Stimulated activated CD4-positive, alpha-beta T cell treated with anti-CD3 and anti-CD28 coated beads, Interleukin-15, amount 100 ng/mL, for 1 hour (primary cell): ENCODE results near the gene AADACL4.
"Not testable (repeated sequence)": the region's sequence is repeated elsewhere in the genome, so short reads cannot be mapped to it uniquely, and the experiment has no call there.

ENCODE experiments used
- DNase-seq, 2 donors: peaks; one replicate each; pipeline ENCODE4 v3.0.0-alpha.2; 2020; ENCODE audit warnings: low read depth in 1 of 2, low spot score in 1 of 2

The AADACL4 gene

DNA sequence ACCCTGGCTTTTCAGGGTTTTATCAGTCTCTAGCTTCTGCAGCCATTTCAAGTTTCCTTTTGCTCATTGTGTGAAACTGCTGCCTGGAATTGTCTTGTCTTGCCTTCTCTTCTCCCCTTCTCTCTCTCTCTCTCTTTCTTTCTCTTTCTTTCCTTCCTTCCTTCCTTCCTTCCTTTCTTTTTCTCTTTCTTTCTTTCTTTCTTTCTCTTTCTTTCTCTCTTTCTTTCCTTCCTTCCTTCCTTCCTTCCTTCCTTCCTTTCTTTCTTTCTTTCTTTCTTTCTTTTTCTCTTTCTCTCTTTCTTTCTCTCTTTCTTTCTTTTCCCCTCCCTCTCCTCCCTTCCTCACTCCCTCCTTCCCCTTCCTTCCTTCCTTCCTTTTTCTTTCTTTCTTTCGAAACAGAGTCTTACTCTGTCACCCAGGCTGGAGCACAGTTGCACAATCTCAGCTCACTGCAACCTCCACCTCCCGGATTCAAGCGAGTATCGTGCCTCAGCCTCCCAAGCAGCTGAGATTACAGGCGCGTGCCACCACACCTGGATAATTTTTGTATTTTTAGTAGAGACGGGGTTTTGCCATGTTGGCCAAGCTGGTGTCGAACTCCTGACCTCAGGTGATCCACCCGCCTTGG lies 14.1 kb downstream of the AADACL4 start:
- DNase-seq: not testable (repeated sequence)

DNA sequence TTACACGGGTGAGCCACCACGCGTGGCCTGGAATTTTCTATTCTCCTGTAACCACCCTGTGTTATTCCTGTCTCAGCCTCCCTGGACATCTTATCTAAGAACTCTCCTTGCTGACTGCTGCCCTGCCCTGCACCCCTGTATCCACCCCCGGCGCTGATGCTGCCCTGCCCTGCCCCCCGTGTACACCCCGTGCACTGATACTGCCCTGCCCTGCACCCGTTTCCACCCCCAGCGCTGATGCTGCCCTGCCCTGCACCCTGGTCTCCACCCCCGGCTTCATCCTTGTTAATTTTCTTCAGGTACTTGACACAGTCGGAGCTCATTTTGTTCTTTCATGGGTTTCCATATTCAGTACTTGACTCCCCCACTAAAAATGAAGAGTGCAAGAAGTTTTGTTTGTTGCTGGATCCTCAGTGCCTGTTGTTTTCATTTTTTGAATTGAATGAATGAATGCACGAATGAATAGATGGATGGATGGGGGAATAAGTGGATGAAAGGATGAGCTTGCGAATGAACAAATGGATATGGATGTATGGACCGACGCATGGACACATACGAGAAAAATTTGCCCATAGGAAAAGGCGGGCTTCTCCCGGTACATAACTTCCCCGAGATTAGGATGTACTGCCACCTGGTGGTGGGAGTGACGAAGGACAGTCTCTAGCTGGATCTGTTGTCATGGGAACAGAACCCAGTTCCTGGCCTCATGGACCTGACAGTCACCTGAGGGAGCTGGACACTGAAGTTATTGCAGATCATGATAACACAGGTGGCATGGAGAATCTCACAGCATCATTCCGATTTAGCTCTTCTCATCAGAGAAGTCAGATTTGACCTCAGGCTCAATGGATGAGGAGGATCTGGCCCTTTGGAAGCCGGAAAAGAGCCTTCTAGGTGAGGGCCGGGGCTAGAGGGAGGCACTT lies 14.9 kb downstream of the AADACL4 start:
- DNase-seq: peak; percentile 39 to 42

DNA sequence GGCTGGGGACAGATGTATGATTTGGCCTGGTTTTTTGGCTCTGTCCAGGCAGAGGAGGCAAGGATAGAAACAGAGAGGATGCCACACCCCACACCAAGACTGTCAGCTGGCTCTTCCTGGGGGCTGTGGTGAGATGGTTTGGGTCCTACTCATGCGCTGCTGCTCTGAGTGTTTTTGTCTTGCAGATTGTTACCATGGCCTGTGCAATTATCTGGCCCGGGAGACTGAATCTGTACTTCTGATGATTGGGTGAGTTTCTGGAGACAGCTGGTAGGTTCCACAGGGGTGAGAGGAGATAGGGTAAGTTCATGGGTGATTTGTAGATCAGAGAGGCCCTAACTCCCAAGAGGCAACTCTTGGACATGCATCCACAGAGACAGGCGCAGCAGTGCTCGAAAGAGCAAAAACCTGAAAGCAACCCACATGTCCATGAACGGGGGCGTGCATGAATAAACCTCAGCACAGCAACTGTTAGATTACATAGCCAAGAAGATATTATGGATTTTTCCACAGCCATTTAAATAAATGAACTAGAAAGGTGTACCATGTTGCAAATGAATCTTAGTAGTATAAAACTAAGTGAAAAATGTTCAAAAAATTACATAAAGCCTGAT lies 17.8 kb downstream of the AADACL4 start:
- no peak for DNase-seq

DNA sequence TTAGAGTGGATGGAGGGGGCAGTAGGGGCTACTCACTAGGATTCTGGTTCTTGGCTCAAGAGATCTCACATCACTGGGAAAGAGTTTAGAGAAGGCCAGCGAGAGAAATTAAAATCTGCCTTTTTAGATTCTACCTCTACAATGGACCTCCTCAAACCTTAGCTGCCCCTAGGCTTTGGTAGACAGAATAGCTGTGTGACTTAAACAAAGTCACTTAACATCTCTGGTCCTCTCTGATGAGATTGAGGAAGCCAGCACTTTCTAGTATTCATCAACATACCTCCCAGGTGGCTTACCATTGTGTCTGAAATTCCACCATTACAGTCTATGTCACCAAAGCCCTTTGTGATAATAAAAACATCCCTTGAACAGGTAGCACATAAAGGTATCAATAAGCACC lies 18.7 kb downstream of the AADACL4 start:
- DNase-seq: no peak

DNA sequence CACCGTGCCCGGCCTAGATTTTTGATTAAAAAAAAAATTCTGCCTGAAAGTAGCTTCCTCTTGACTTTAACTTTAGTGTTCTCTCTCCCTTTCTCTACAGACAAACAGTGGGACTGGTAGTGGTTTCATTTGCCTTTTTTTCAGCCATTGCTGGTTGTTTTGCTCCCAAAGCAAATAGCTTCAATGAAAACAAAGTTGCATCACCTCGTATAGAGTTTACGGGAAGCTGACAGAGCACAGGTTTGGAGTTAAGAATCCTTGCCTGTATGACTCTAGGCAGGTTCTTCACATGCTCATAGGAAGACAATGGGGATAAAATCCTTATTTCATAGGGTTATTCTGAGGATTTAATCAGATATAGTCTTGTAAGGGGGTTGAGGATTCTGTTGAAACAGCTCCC lies 21.6 kb downstream of the AADACL4 start:
- no peak for DNase-seq

DNA sequence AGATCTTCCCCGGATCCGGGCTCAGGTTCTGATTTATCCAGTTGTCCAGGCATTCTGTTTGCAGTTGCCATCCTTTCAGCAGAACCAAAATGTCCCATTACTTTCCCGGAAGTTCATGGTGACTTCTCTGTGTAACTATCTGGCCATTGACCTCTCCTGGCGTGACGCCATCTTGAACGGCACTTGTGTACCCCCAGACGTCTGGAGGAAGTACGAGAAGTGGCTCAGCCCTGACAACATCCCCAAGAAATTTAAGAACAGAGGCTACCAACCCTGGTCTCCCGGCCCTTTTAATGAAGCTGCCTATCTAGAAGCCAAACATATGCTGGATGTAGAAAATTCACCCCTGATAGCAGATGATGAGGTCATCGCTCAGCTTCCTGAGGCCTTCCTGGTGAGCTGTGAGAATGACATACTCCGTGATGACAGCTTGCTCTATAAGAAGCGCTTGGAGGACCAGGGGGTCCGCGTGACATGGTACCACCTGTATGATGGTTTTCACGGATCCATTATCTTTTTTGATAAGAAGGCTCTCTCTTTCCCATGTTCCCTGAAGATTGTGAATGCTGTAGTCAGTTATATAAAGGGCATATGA lies 22.4 kb downstream of the AADACL4 start:
- no peak for DNase-seq

DNA sequence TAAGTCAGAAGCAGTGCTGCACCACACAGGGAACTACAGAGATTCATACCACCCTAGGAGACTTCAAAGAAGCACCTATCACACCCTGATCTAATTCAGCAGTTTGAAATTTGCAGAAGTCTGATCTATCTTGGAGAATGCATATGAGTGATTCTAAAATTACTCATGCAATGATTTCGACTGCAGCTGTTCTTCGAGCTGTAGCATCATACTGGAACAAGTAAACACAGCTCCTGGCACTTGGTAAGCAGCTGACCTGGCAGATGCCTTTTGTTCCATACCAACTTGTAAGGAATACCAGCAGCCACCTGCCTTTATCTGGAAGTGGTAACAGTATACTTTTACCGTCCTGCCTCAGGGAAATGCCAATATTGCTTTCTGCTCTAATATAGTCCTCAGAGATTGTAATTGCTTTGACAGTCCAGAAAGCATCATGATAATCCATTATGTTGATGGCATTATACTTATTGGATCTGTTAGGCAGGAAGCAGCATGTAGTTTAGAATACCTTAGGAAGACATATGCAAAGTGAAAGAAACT lies 25.7 kb downstream of the AADACL4 start:
- no peak for DNase-seq

DNA sequence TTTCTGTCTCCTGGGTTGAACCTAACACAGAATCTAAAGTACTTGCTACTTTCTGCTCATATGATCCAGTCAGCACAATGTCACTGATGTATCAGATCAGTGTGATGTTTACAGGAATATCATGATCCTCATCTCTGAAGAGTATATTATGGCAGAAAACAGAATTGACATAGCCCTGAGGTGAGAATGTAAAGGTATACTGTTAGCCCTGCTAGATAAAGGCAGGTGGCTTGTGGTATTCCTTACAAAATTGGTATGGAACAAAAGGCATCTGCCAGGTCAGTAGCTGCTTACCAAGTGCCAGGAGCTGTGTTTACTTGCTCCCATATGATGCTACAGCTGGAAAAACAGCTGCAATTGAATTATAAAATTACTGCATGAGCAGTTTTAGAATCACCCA lies 30.5 kb downstream of the AADACL4 start:
- no peak for DNase-seq

DNA sequence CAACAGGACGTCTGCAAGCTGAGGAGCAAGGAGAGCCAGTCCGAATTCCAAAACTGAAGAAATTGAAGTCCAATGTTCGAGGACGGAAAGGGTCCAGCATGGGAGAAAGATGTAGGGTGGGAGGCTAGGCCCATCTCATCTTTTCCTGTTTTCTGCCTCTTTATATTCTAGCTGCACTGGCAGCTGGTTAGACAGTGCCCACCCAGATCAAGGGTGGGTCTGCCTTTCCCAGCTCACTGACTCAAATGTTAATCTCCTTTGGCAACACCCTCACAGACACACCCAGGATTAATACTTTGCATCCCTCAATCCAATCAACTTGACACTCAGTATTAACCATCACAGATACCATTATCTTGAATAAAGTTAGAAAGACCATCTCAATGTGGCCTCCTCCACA lies 32.2 kb downstream of the AADACL4 start:
- DNase-seq: not testable (repeated sequence)

DNA sequence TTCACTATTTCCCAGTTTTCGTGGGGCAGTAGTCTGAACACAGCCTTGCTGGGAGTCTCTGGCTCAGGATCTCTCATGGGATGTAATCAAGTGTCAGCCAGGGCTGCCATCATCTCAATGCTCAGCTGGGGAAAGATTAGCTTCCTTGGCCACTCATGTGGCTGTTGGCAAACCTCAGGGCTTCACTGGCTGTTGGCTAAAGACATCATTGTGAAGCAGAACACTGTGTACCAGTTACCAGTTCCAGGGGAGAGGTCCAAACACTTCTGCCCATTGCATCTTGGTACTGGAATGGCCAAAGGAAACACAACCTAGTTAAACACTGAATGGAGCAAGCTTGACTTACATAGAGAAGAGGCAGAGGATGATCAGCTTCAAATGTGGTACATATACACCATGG lies 33.7 kb downstream of the AADACL4 start:
- no peak for DNase-seq

DNA sequence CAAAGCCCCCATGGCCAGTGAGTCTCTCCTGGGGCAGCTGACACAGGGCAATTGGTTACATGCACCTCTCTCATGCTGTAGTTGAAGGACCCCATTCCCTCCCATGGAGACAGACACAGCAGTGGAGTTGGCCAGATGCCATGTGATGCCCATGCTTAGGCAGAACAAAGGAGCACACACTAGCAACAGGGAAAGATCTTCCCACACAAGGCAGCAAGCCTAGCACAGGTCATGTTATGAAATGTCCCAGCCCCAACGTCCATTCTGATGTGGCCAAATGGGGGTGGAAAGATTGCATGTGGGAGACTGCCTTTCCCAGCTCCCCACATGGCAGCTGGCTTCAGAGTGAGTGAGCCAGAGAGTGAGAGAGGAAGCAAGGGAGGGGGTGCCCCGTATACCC lies 34.5 kb downstream of the AADACL4 start:
- DNase-seq: no peak

DNA sequence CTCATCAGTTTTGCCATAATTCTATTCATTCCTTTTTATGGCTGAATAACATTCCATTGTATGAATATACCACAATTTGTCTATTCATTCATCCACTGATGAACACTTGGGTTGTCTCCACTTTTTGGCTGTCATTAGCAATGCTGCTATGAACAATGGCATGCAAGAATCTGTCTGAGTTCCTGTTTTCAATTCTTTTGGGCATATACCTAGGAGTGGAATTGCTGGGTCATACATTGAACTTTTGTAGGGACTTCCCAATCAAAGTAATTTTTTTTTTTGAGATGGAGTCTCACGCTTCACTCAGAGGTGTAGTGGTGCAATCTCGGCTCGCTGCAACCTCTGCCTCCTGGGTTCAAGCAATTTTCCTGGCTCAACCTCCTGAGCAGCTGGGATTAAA lies 34.9 kb downstream of the AADACL4 start:
- no peak for DNase-seq

DNA sequence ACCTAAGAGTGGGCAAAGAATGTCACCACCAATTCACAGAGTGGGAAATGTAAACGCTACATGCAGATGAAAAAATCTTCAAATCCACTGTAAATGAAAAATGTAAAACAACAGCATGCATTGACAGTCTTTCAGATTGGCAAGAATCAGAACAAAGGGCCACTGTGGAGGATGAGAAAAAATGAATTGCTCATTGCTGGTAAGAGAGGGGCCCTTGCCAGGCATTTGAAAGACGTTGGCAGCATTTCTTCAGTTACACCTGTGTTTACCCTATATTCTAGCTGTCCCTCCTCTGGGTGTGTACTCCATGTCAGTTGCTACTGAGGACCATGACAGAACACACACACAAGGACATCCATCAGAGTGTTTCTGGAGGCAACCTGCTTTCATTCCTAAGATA lies 46.3 kb downstream of the AADACL4 start:
- DNase-seq: no peak

DNA sequence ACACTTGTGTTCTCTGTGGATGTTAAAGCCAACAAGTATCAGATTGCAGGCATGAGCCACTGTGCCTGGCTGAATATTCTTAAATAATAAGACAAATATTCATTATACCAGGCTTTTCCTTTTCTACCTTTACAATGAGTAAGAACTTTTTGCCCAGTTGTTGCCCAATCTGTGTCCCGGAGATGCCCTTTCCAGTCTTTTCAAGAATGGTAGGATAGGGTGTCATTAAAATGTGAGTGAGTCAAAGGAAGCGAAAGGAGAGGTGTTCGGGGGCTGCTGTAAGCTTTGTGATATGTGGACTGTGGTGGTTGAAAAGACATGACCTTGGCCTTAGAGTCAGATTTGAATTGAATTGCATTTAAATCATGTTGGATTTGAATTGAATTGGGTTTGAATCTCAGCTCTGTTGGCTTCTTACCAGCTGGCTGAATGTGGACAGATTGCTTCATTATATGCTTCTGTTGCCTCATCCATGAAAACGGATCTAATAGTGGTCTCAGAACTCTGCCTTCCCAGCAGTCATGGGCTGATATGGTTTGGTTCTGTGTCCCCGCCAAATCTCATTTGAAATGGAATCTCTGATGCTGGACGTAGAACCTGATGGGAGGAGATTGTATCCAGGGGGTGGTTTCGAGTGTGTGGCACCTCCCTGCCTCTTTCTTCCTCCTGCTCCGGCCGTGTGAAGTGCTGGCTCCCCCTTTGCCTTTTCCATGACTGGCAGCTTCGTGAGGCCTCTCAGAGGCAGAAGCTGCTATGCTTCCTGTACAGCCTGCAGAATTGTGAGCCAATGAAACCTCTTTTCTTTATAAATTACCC lies 49.3 kb downstream of the AADACL4 start:
- no peak for DNase-seq

DNA sequence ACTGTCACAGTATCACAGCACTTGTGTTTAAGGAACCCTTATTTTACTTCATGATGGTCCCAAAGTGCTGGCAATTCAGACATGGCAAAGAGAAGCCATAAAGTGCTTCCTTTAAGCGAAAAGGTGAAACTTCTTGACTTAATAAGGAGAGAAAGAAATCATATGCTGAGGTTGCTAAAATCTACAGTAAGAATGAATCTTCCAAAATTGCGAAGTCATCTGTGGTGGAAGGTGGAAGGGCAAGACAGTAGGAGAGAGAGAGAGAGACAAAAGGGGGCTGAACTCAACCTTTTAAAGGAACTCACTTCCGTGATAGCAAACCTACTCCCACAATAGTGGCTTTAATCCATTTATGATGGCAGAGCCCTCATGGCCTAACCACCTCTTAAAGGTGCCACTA lies 52.8 kb downstream of the AADACL4 start:
- DNase-seq: no peak

DNA sequence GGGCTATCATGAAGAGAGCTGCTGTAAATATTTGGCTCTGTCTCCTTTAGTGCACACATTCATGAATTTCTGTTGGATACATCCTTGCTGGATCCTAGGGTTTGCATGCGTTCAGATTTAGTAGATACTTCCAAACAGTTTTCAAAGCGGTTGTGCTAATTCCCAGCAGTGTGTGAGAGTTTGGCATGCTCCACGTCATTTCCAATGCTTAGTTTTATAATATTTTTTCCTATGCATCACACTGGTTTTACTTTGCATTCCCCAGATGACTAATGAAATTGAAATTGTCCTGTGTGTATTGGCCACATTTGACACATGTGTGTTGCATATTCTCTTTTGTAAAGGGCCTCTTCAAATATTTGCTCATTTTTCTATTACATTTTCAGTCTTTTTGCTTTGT lies 53.5 kb downstream of the AADACL4 start:
- DNase-seq: no peak

DNA sequence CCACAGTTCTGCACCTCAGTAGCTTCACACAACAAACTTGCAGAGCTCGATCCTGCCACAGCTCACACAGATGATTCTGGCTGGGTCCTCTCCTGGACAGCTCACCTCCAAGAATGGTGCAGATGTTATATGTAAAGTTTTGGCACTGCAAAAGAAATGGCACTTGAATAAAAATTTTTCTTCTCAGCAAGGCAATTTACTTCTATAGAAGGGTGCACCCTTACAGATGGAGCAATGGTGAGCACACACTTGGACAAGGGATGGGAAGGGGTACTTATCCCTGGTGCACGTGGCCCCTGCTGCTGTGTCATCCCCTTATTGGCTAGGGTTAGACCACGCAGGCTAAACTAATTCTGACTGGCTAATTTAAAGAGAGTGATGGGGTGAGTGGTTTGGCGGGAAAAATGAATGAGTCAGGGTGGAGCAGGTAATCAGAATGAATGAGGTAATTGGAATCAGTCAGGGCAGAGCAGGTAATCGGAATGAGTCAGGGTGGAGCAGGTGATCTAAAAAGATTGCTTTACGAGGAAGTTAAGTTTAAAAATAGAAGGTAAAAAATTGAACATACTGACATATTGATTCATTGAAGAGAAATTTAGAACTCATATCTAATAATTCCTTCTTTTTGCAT lies 60.1 kb downstream of the AADACL4 start:
- DNase-seq: no peak

DNA sequence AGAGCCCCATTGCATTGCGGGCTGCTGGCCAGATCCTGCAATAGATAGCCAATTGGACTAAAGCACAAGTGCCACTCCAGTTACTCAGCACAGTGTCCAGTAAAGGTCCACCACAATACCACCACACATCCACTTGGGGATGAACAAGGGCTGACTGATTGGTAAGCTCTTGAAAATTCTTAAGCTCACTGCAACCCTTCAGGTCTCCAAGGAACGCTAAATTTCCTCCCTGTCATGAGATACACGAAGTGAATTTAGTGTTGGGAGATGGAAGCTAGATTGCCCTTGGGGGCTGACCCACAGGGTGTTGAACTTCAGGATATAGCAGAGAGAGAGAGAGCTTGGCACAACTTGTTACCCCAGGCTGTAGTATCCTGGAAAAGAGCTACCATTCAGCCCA lies 62.2 kb downstream of the AADACL4 start:
- DNase-seq: no peak

DNA sequence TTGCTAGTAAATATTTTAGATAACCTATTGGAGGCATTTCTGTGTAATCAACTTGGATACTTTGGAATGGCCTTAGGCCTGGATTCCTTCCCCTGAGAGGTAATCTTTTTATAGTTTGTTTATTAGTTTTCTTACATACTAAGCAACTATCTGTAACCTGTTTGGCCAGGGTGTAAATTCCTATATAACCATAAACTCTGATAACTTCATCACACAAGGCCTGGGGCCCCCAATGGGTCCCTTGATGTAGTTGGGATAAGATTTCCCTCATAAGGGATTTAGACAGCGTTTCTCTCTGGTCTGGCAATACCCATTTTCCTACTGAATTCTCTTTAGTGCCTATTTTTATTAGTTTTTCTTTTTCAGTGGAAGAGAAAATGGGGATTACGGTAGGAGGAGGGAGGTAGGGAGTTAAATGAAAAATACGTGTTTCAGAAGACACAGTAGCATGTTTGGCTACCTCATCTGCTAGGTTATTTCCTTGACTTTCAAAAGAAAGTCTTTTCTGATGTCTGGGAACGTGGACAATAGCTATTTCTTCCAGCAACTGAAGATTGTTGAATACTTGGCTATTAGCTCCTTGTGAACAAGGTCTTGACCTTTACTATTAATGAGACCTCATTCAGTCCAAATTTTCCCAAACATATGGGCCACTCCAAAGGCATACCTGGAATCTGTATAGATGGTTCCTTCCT lies 64.7 kb downstream of the AADACL4 start:
- no peak for DNase-seq

DNA sequence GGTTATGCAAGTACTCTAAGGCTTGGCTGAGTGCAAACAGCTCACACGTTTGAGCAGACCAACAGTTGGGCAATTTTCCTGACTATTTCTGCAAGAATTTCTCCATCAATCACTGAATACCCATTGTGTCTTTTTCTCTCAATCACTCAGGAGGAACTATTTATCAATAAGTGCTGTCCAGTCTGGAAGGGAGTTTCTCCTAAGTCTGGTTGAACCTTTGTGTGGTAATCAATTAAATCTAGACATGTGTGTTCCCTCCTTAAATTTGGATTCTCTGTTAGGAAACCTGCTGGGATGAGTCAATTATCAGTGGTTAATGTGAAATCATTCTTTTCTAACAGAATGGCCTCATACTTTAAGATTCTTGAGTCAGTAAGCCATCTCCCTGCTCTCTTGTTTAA lies 65.2 kb downstream of the AADACL4 start:
- no peak for DNase-seq
